DMS79 (cell line): Measurements from ENCODE around the gene WFDC8.

ENCODE experiments used
- DNase-seq: peaks from one replicate; lab custom pipeline; 2025; lab: John Stamatoyannopoulos, UW

WFDC8 gene

DNA sequence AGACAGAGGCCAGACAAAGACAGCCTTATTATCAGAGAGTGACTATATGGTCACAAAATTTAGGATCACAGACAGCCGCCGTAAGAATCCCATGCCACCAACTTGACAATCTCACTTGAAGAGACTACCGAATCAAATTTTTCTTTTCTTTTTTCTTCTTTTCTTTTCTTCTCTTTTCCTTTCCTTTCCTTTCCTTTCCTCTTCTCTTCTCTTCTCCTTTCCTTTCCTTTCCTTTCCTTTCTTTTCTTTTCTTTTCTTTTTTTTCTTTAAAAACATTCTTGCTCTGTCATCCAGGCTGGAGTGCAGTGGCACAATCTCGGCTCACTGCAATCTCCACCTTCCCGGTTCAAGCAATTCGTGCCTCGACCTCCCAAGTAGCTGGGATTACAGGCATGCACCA lies 30.7 kb downstream of the WFDC8 start:
- no peak for DNase-seq

DNA sequence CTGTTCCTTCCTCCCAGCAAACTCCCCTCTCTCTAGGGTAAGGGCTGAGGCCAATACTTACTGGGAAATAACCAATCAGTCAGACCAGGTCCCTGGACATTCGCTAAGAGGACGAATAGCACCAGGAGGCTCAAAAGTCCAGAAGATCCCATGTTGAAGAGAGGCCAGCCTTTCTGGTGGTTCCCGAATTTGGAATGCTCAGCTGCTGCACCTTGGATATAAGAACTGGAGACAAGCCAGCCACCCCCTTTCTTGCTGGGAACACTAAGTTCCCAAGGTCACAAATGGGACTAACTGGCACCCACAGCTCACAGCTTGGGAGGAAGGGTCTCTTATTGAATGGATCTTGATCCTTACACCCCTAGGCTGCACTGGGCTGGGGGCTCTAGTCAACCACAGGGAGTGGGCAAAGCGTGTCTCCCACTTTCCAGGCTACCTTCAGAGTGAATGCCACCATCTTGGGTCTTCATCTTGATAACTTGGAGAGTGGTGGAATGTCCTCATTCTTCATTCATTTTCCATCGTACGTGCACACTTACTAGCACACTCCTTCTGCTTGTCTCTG lies 31.8 kb downstream of the WFDC8 start, which contains the start of gene EPPIN:
EPPIN (minus strand) TSS at position 196 of the 565 bp plus-strand sequence; CDS start at position 152, 44 bp downstream.
- no peak for DNase-seq

DNA sequence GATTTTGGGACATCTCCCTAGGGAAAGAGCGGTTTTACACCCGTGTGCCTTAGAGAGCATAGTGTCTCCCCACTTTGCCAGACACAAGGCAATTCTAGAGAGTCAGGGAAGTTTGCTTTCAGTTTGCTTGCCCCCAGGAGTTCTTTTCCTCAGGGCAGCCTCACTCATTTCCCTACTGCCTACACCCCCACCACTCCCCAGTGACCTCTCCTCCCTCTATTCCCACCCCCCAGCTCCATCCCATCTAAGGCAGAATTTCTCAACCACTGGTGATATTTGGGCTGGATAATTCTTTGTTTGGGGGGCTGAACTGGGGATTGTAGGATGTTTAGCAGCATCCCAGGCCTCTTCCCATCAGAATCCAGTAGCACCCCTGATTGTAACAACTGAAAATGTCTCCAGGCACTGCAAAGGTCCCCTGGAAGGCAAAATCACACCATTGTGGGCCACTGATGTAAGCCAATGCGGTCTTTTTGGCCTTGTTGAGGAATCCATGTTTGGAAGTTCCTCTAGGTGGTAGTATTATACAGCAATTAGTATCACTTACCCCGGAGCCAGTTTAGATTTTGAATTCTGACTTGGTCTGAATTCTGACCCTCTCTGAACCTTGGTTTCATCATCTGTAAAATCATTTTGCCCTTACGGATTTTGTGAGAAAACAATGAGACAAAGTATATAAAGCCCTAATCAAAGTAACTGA lies 33.2 kb downstream of the WFDC8 start:
- no peak for DNase-seq

DNA sequence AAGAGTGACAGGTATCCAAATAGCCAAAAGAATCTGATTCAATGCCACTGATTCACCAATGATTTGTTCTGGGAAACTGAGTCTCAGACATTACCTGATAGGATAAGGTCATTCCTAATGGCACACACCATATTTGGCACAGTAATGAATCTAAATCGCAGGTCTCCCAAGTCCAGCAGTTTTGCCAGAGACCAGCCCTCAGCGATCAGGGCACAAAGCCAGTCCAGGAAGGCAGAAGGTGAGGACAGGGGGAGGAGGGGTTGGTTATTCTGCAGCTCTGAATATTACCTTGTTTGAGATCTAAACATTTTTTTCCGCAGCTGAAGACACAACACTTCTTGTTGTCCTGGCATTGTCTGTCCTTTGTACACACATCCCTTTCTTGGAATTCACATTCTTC lies 33.7 kb downstream of the WFDC8 start:
- DNase-seq: no peak

DNA sequence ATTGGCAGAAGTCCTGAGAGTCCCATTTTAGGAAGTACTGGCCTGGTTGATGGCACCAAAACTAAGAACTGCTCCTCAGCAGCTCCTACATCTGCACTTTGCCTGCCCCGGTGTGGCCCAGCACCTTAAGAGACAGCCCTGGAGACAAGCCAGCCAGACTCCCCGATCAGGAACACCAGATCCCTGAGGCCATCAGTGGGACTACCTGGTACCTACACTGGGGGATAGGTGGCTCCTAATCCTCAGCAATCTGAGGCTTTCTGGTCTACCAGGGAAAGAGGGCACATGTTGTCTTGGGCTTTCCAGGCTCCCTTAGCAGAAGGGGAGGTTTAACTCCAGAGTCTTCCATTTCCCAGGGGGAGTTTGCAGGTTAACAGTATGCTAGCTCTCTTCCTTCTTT lies 39.7 kb downstream of the WFDC8 start, which contains the start of gene WFDC6:
WFDC6 (minus strand) TSS at position 101 of the 400 bp plus-strand sequence; CDS start at position 26, 75 bp downstream.
- no peak for DNase-seq

DNA sequence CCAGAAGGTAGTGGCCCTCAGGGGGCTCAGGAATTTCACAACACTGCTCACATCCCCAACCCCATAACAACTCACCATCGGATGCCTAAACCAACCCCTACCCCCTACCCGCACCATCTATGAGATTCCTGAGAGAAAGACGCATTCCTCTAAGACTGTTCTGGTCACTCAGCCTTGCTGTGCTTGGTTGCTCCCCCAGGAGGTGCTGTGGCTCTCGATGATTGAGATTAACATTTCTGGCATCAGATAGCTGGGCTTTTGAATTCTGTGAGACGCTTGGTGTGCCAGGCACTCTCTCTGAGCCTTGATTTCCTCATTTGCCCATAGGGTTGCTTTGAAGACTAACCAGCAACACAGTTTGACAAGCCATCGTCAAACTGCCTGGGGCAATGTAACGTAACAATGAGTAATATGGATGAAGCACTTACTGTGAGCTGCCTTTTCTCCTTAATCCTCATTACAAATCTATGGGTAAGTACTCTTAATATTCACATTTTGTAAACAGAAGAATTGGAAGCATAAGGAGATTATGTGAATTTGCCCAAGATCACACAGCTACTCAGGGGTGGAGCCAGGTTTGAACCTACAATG lies 40.8 kb downstream of the WFDC8 start:
- no peak for DNase-seq

DNA sequence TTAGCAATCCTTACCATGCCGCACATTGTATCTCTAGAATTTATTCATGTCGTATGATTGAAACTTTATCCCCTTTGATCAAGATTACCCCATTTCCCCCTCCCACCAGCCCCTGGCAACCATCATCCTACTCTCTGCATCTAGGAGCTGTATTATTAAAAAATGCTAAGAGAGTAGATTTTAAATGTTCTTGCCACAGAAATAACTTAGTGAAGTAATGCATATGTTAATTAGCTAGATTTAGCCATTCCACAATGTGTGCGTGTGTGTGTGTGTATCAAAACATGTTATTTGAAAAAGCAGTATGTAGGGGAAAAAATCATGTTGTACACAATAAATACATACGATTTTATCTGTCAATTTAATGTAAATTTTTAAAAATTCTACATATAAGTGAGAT lies 51.8 kb downstream of the WFDC8 start:
- no peak for DNase-seq

DNA sequence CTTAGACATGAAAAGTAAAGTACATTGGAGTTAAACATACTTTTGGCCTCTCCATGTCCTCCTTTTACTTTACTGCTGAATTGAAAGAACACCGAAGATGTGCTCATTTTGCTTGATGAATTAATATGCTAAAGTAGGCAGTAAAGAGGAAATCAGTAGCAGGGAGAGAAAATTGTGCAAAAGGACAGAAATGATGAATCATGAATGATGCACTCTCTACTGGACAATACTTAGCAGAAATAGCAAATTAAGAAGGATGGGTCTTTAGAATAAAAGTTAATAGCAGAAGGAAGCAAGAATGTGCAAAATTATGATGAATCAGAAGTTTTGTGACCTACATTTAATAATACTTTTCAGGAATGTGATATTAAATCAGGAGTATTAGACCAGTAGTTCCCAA lies 55.3 kb downstream of the WFDC8 start:
- DNase-seq: no peak

DNA sequence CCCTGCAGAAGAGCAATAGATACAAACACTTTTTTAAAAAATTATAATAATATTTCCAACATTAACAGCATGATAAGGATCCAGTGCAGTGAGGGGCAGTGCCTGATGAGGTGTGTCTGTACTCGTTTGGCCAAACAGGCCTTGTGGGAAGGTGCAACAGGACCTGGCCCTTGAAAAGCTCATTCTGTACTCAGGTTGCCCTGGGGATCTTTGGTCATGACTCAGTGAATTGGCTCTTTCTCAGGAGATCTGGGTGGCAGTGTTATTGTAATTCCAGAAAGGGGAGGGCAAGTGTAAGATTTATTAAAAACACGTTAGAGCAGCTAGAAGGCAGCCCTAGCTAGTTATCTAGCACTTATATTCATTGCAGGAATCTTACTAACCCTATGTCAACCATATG lies 60.8 kb downstream of the WFDC8 start:
- DNase-seq: no peak

DNA sequence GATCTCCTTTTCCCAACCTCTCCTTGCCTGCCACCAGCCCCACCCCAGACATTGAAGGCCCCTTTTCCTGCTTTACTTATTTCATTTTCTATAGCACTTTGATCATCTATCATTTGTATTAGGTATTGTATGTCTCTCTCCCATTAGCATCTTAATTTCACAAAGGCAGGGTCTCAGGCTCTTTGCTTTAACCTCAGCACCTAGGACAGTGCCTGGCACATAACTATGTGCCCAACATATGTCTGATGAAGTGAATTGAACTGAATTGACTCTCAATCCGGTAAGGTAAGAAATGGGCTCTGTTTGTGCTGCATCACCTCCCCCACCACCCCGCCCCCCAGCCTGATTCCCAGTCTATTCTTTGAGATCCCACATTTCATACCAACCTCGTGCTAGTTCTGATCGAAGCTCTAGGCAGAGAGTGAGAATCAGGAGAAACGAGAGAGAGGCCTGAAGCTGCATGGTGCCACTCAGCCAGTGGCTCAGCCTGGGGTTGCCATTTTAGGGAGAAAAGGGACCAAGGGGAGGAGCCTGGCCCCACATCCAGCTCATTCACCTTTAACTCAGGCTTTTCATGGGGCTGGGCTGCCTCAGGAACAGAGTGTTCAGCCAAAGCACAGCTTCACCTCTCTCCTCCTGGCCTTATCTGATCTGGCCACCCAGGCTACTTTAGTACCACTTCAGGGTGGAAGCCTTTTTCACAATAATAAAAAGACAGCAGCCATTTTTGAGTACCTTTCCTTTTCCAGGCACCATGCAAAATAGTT lies 63.8 kb downstream of the WFDC8 start, which contains the start of gene SPINT3:
SPINT3 (minus strand) TSS at position 476 of the 767 bp plus-strand sequence; CDS start at position 462, 14 bp downstream.
- DNase-seq: no peak

DNA sequence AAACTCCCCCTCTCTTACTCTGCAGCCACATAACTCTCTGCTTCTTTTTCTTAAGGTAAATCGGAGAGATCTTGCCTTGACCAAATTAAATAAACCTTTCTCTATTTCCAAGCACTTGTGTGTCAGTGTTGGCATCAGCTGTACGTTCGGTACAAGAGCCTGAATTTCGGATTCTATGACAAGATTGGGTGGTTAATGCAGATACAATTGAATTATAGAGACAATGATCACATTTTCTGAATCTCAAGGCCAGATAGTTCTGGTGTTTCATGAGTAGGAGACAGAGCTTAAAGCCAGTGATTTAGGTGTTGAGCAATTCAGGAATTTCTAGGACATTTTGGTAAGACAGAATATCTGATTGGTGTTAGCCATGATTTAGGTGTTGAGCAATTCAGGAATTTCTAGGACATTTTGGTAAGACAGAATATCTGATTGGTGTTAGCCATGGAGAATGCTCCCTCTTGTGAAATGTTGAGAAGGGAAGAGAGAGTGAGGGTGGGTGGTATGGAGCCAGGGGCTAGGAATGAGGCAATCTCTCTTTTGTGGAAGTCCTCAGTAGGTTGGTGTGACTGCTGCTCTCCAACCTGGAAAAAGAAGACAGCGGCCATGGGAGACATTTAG lies 68.7 kb downstream of the WFDC8 start:
- no peak for DNase-seq

DNA sequence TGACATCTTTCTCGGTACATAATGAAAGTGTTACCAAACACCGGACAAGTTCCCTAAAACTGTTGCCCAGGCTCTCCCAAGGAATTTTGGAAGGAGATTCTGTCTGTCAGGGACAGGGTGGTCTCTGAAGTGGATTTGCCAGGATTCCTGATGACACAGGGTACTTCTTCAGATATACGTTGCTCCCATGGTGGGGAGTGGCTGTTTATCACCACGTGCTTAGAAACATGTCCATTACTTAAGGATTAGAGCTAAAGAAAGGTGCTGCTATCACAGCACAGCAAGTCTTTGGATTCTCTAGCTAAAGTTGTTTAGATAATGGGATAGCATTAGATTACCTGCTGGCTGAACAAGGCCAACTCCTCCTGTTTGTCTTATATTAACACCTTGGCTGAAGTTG lies 70.0 kb downstream of the WFDC8 start:
- no peak for DNase-seq

DNA sequence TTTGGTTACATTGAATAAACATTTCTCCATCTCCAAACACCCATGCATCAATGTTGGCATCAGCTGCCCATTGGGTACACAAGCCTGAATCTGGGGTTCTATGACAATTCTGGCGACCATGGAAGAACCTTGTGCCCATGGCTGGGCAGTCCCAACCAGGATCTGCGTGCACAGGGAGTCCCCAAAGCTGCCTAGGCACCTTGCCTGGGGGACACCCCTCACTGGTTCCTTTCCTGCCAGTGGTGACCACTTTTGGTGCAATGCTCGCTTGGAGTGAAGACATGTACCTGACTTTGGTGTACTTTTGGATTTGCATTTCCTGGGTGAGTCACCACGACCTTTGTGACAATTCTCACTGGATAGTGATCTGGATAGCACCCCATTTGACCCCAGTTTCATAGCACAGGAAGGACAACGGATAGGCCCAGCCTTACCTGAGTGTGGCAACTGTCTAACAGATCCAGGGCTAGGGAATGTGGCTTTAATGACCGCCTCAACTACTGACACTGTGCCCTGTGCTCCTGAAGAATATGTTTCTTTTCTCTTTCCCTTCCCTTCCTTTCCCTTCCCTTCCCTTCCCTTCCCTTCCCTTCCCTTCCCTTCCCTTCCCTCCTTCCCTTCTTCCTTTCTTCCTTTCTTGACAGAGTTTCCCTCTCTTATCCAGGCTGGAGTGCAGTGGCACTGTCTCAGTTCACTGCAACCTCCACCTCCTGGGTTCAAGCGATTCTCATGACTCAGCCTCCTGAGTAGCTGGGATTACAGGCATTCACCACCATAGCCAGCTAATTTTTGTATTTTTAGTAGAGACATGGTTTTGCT lies 70.8 kb downstream of the WFDC8 start:
- no peak for DNase-seq

DNA sequence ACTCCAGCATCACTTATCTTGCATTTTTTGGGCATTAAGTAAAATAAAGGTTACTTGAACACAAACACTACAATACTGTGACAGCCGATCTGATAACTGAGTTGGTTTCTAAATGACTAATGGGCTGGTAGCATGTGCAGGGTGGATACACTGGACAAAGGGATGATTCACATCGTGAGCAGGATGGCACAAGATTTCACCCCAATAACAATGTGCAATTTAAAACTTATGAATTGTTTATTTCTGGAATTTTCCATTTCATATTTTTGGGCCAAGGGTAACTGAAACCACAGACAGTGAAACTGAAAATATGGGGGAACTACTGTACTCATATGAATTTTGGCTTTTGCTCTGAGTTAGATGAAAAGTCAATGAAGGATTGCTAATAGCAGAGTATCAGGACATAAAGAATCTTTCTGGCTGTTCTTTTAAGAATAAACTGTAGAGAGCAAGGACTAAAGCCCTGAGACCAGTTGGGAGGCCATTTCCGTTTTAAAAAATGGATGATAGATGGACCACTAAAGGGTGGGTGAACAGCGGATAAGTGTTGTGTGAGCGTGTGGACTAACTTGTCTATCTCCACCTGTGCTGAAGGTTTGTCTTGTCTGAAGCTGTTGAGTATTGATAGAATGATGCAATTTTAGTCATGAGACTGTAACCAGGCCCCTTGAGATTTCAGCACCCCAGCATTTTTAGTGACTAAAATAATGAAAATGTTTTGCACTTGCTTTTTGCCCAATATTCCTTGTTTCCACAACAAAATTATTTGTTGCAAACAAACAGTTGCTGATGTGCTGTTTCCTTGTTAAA lies 71.9 kb downstream of the WFDC8 start:
- no peak for DNase-seq

DNA sequence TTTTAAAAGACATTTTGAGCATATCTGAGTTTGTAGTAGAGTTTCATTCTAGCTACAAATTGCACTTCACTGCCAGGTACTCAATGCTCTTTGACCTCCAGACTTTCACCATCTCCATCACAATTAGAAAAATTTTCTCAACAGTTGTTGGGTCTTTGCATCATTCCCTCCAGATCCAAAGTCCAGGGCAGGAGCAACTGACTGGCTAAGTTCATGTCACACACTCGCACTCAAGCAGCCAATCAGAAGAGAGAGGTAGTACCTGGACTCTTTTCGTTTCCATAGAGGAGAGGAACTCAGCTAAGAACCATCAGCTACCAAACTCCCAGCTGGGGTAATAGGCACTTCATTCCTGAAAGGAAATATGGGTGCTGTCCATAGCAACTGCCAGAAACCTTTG lies 72.7 kb downstream of the WFDC8 start:
- no peak for DNase-seq

DNA sequence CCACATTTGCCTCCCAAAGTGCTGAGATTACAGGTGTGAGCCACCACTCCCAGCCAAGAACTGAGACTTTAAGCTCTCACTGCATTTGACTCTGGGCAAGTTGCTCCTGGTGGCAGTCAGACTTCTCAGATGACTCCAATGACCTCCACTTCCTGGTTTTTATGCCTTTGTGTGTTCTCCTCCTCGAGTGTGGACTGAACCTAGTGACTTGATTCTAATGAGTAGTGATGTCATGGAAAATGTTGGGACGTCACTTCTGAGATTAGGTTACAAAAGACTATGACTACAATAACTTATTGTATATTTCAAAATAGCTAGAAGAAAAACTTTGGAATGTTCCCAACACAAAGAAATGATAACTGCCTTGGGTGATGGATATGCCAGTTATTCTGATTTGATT lies 75.7 kb downstream of the WFDC8 start:
- no peak for DNase-seq

DNA sequence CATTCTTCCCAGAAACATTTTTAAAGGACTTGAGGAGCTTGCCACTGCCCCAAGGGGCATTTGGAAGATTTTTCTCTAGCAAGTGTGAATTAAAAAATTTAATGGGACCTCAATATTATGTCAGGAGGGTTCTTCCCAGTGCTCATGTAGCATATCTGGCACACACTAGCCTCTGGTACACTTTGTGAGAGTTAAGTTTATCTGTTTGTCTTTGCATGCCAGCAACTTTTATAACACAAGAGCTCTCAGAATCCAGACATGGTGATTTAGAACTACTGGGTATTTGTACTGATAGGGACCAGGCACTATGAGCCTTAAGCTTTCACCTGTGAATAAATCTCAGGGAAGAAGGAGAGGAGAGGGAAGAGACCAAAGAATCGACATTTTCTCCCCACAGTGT lies 76.5 kb downstream of the WFDC8 start:
- no peak for DNase-seq
